GM12865 (cell line): ENCODE measurements around the gene BHLHA15.
A peak's percentile ranks its signal among the peaks of the same experiment; 100 is the strongest.

ENCODE experiments used
- DNase-seq: peaks from one replicate; pipeline ENCODE4 v3.0.0; 2010; ENCODE audit warnings: low read depth
- H3K4me3 ChIP-seq: 2 replicates; pipeline ENCODE4 v1.5.1; 2011; ENCODE audit warnings: mild to moderate bottlenecking, low read depth, low read length, control low read depth
- TF ChIP-seq, protein P1 (sequence below): IDR thresholded peaks from 2 replicates; pipeline ENCODE4 v1.5.1; 2011; ENCODE audit warnings: low read length, control low read depth, low read depth, inconsistent platforms; ENCODE audit not compliant: insufficient read depth; ENCODE audit errors: missing control alignments

The BHLHA15 gene

GRCh38 chr7:98168181-98168903, 42.9 kb upstream of the BHLHA15 start:
- TF ChIP-seq, protein P1, sequence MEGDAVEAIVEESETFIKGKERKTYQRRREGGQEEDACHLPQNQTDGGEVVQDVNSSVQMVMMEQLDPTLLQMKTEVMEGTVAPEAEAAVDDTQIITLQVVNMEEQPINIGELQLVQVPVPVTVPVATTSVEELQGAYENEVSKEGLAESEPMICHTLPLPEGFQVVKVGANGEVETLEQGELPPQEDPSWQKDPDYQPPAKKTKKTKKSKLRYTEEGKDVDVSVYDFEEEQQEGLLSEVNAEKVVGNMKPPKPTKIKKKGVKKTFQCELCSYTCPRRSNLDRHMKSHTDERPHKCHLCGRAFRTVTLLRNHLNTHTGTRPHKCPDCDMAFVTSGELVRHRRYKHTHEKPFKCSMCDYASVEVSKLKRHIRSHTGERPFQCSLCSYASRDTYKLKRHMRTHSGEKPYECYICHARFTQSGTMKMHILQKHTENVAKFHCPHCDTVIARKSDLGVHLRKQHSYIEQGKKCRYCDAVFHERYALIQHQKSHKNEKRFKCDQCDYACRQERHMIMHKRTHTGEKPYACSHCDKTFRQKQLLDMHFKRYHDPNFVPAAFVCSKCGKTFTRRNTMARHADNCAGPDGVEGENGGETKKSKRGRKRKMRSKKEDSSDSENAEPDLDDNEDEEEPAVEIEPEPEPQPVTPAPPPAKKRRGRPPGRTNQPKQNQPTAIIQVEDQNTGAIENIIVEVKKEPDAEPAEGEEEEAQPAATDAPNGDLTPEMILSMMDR: peak; percentile 55
- H3K4me3 ChIP-seq: no peak overlapping the region
- peak; percentile 72 for DNase-seq

DNA sequence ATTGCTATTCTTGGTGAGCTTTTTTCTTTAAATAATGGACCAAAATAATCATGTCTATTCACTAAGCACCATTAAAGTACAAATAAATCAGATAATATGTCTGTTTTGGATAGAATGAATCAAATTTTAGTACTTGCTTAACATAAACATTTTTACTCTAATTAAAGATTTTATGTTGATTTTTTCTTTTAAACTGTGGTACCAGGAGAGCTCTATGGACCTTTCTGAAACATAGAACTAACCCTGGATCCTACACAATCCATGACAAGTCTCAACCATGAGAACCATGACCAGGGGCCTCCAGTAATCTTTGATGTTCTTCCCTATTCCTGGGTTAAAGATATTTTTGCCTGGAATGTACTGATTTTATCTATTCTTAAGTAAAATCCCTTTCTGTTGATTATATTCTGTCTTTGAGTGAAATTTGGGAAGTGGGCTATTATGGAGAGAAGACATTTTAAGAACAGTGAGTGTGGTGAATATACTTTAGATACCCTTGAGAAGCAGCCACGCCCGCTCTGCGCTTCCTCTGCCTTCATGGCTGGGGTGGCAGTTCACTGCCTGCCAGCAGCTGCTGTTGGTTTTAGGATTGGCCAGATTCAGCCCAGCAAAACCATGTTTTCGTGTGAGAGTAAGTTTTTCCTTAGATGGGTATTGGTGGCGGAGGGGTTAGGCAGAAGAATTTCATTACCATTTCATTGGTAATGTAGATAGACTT, 42.2 kb upstream of the BHLHA15 start:
- H3K4me3 ChIP-seq: no peak overlapping the region
- no peak for DNase-seq
- TF ChIP-seq, protein P1: no peak

- H3K4me3 ChIP-seq: no peak overlapping the region
Measured at GRCh38 chr7:98170966-98171365, 40.3 kb upstream of the BHLHA15 start.

GRCh38 chr7:98171449-98171848, 39.8 kb upstream of the BHLHA15 start:
- no peak for DNase-seq

More at GRCh38 chr7:98170966-98171365, 40.3 kb upstream of the BHLHA15 start:
- TF ChIP-seq, protein P1: no peak
- DNase-seq: no peak

GRCh38 chr7:98174334-98175259, 36.6 kb upstream of the BHLHA15 start:
- H3K4me3 ChIP-seq: no peak overlapping the region
- no peak for DNase-seq
- TF ChIP-seq, protein P1: no peak

More at GRCh38 chr7:98171449-98171848, 39.8 kb upstream of the BHLHA15 start:
- no peak overlapping the region for H3K4me3 ChIP-seq
- TF ChIP-seq, protein P1: no peak

- H3K4me3 ChIP-seq: no peak overlapping the region
- DNase-seq: no peak
- TF ChIP-seq, protein P1: no peak
Measured at GRCh38 chr7:98175260-98175940, 35.8 kb upstream of the BHLHA15 start.
